Mononuclear cell (primary cell): ENCODE measurements around the gene AHDC1. TPM values are rescaled to one million over a fixed set of nuclear protein-coding genes. Genes with fewer than 3 reads are reported as not detected.

Experiments used
- H3K27me3 ChIP-seq: 2 replicates; pipeline ENCODE4 v1.6.0; 2011; ENCODE audit warnings: low read length, control low read depth; ENCODE audit not compliant: insufficient read depth
- H3K4me1 ChIP-seq: 2 replicates; pipeline ENCODE4 v1.5.1; 2011; ENCODE audit warnings: mild to moderate bottlenecking, low read length, control low read depth; ENCODE audit not compliant: insufficient read depth
- H3K4me3 ChIP-seq: 2 replicates; pipeline ENCODE4 v1.5.1; 2011; ENCODE audit warnings: mild to moderate bottlenecking, low read length, moderate library complexity
- H3K9me3 ChIP-seq: 2 replicates; pipeline ENCODE4 v1.5.1; 2011; ENCODE audit warnings: low read depth, mild to moderate bottlenecking, control low read depth, low read length
- total RNA-seq: library from RNA; depleted of rRNA; stranded (reverse); fragments of >200 nt; gene quantifications from one replicate; pipeline ENCODE4 v1.2.3, GENCODE V29; 2012

AHDC1 gene
- total RNA-seq, 1 donor = 3.3 TPM

DNA sequence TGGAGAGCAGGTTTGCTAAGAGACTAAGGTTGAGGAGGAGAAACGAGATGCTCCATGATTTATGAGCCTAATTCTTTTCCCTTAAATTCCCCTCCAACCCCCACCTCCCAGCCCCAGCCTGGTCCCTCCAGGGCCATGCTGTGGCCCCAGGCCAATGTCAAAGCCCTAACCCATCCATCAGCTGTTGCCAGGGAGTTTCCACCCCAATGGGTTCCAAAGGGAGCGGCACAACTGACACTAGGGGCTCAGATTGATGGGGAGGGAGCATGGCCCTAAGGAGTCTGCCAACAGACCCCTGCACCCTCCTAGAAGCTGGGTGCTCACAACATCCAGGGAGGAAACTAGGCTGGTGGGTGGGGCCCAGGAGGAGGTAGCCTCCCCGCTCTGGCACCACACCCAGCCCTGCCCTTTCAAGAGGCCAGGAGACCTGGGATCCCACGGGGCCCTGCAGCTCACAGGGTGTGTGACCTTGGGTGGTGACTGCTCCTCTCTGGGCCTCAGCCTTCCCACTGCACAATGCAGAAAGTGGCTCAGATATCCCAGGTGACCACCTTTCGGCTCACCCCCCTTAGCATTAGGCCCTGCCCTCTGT is 12.9 kb downstream of the AHDC1 start:
- Histone ChIP-seq H3K27me3 (no peaks in the 10 kb centered on the region), H3K4me1 (peaks cover 13% of the 10 kb centered on the region), H3K9me3 (no peaks in the 10 kb centered on the region), H3K4me3 (no peak overlapping the region)

DNA sequence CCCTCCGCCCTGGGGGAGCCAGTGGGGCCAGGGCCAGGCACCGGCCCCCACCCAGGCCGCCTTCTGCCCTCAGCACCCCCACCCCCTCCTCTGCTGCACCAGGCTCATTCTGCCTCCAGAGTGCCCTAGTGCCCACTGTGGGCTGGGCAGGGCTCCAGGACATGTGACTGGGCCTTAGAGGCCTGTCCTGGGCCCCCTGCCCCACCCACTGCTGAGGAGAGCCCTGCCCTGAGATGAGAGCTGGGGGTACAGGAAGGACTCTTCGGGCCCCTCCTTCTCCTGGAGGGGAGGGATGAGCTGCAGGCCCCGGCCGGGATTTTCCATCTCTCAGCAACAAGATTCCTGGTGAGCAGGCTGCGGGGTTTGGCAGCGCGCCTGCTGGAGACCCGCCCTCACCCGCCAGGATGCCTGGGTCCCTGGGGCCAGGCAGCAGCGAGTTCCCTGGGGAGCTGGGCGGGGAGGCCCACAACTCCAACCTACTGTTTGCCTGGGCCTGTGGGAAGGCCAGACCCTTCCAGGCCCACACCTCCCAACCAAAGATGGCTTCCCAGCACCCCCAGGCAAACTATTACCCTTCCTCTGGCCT is 14.0 kb downstream of the AHDC1 start:
- no peaks in the 10 kb centered on the region for H3K27me3 ChIP-seq
- H3K4me1 ChIP-seq = peaks cover 2% of the 10 kb centered on the region
- no peaks in the 10 kb centered on the region for H3K9me3 ChIP-seq
- H3K4me3 ChIP-seq = no peak overlapping the region

DNA sequence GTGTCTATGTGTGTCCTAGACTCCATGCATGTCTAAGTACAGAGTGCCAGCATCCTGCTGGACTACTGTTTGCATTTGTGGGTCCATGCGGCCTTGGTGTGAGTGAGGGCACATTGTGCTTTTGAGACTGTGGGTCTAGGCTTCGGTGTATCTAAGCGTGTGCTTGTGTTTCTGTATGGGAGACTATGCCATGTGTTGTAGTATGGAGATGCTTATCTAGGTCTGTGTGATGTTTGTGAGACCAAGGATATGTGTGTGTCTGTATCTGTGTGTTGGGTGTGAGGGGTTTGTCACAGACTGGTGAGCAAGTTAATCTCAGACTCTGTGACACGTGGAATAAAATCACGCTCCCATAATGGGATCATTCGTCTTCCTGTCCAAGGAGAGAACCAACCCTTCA is 14.5 kb downstream of the AHDC1 start:
- Histone ChIP-seq H3K4me3 (no peak overlapping the region), H3K4me1 (no peaks in the 10 kb centered on the region), H3K27me3 (no peaks in the 10 kb centered on the region), H3K9me3 (no peaks in the 10 kb centered on the region)

DNA sequence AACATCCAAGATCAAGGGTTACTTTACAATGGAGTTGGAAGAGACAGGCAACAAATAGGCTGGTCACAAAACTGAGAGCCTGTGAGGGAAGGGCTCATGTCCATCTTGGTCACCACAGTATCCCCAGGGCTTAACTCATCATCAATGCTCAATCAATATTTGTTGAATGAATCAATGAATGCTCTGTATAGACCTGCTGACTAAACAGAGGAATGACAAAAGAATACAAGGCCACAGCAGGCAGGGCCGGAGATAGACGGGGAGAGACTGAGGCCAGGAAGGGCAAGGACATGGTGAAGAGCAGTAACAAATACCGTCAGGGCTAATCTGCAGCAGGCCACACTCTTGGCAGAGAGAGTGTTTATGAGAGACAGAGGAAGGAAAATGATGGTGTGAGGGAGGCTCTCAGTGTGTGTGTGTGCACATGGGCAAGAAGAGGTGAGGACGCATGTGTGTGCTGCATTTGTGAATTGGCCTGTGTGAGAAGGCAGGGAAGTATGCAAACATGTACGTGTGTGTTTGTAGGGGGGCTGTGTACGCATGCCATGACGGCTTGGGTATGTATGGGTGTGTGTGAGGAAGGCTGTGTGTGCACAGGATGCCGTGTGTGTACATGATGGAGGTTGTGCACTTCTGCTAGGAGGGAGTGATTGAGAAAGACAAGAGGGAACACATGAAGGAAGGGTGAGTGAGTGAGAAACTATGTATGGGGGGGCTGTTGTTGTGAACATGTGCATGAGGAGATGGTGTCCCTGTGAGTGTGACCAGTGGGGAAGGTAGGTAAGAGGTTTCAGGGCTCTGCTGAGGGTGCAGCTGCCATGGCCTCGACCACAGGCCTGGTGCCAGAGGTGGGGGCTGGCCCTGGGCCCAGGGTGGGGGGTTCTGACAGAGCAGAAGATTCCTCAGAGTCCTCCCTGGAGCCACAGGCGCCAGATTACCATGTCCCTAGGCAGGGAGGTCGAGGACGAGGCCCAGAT is 15.4 kb downstream of the AHDC1 start:
- Histone ChIP-seq H3K27me3 (no peaks in the 10 kb centered on the region), H3K4me3 (no peak overlapping the region), H3K9me3 (no peaks in the 10 kb centered on the region), H3K4me1 (no peaks in the 10 kb centered on the region)

DNA sequence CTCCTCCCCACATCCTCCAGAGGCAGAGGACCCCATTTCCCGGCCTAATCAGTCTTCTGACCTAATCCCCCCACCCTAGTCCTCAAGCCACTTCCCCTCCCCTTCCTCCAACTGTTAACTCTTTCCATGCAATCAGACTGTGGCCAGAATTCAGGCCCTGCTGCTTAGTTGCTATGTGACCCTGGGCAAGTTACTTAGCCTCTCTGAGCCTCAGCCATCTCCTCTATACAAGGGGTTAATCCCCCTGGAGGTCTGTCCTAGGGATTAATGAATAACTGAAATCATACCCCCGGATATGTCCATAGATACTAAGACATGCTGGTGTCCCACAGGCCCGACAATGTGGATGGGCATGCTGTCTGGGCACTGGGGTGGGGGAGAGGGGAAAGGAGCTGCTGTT is 18.3 kb downstream of the AHDC1 start:
- no peaks in the 10 kb centered on the region for H3K4me1 ChIP-seq
- H3K4me3 ChIP-seq = no peak overlapping the region
- no peaks in the 10 kb centered on the region for H3K27me3 ChIP-seq
- no peaks in the 10 kb centered on the region for H3K9me3 ChIP-seq

DNA sequence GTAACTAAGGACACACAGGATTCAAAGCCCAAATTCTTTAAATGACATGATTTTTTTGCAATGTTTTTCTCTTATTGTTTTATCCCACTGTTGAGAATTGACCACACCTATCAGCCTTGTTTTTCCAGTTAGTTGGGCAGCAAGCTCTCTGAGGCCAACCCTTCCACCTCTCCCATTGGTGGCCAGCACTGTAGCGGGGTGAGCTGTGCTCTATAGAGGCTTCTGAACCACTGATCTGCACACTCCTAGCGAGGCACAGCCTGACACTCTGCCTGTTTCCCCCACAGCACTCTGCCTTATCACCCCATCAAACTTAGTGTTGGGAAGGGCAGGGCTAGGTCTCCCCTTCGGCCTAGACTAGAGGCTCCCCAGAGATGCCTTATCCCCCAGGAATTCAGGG is 19.5 kb downstream of the AHDC1 start:
- Histone ChIP-seq H3K27me3 (no peaks in the 10 kb centered on the region), H3K4me1 (no peaks in the 10 kb centered on the region), H3K9me3 (no peaks in the 10 kb centered on the region), H3K4me3 (no peak overlapping the region)

DNA sequence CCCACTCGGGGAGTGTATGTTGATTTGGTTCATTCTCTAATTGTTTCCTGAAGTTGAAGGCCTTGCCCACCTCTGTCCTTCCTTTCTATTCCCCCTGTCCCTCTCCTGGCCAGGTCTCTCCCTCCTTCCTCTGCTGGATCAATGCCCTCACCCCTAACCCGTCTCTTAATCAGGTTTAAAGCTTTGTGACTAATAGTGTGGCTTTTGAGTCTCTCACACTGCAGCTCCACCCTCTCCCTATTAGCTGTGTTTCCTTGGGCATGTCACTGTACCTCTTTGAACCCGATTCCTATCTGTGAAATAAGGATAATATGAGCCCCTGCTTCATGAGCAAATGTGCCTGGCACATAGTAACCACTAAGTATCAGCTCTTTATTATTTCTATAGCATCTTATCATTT is 20.5 kb downstream of the AHDC1 start:
- Histone ChIP-seq H3K4me1 (no peaks in the 10 kb centered on the region), H3K4me3 (no peak overlapping the region), H3K27me3 (no peaks in the 10 kb centered on the region), H3K9me3 (no peaks in the 10 kb centered on the region)

DNA sequence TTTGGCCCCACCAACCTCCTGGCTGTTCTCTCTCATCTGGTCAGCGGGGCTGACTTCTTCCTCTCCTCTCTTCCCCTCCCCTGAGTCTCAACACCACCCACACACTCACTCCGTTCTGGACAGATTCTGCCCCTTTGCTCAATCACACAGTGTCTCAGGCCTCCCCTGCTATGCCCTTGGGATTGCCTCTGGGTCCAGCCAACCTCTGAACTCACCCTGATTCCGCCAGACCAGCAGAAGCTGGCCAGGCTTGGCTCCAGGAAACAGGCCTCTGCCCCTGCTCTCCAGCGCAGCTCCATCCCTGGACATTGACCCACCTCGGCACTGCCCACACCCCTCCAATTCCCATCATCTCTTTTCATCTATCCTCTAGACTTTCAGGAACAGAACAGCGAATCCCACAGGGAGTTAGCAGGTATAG is 22.1 kb downstream of the AHDC1 start:
- no peak overlapping the region for H3K4me3 ChIP-seq
- no peaks in the 10 kb centered on the region for H3K27me3 ChIP-seq
- H3K4me1 ChIP-seq = peaks cover 6% of the 10 kb centered on the region
- H3K9me3 ChIP-seq = no peaks in the 10 kb centered on the region

DNA sequence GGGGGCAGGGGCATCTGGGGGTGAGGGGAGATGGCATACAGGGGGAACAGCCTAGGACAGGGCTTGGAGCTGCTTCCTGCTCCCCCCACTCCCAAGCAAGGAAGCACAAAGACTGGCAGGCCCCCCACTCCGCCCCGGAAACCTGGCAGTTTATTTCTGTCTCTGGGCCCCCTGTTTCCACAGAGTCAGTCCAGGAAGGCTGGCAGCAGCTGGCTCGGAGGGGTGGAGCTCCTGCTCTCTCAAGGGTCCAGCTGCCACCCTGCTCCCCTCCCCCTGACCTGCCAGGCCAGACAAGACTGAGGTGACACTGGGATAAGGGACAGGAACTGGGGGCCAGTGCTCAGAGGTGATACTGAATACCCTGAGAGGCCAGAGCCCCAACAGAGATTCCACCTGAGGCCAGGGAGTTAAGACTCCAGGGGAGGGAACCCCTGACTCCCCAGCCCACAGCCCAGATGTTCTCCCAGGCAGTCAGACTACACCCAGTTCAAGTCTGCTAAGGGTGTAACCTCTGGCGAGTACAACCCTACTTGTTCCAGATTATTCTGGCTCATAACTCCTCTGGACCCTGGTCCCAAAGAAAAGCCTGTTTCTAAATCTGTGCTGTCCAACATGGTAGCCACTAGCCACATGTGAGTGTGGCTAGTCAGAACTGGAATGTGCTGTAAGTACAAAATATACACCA is 26.3 kb downstream of the AHDC1 start:
- no peak overlapping the region for H3K4me3 ChIP-seq
- peaks cover 7% of the 10 kb centered on the region for H3K27me3 ChIP-seq
- H3K9me3 ChIP-seq = no peaks in the 10 kb centered on the region
- H3K4me1 ChIP-seq = peaks cover 22% of the 10 kb centered on the region

DNA sequence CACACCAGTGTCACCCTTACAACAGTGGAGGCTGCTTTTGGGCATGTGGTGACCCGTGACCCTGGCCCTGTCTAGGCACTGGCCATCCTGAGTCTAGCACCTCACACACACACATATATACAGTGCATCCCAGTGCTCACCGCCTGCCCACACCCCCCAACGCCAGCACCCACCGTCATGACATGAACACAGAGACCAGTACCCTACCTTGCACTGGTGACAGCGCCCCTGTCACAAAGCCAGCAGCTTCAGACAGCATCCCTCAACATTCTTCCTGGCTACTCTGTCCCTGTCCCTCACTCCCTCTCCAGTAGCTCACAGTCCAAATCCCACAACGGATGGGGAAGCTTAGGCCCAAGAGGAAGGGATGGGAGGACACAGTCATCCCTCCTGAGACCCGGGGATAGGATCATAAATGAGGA is 27.1 kb downstream of the AHDC1 start:
- no peak overlapping the region for H3K4me3 ChIP-seq
- H3K27me3 ChIP-seq = peaks cover 7% of the 10 kb centered on the region
- H3K4me1 ChIP-seq = peaks cover 22% of the 10 kb centered on the region
- H3K9me3 ChIP-seq = no peaks in the 10 kb centered on the region

DNA sequence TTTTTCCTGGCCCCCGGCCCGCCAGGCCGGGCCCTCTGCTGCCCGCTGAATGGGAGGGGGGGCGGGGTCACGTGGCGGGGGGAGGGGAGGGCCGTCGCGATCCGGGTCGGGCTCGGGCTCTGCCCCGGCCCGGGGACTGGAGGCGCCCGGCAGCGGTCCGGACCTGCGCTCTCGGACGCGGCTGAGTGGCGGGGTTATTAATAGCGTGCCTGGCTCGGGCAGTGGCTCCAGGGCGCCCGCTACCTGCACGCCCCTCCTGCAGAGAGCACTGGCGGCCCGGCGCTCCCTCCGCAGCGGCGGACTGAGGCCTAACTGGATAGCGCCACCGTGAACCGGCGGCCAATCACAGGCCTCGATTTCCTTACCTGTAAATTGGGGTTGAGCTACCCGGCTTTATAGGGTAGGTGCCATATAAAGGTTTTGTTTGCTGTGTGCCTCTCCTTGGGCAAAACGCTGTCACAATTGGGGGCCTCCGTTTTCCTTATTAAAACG is 28.1 kb downstream of the AHDC1 start:
- peaks cover 22% of the 10 kb centered on the region for H3K4me1 ChIP-seq
- no peaks in the 10 kb centered on the region for H3K9me3 ChIP-seq
- H3K4me3 ChIP-seq = no peak overlapping the region
- peaks cover 7% of the 10 kb centered on the region for H3K27me3 ChIP-seq

DNA sequence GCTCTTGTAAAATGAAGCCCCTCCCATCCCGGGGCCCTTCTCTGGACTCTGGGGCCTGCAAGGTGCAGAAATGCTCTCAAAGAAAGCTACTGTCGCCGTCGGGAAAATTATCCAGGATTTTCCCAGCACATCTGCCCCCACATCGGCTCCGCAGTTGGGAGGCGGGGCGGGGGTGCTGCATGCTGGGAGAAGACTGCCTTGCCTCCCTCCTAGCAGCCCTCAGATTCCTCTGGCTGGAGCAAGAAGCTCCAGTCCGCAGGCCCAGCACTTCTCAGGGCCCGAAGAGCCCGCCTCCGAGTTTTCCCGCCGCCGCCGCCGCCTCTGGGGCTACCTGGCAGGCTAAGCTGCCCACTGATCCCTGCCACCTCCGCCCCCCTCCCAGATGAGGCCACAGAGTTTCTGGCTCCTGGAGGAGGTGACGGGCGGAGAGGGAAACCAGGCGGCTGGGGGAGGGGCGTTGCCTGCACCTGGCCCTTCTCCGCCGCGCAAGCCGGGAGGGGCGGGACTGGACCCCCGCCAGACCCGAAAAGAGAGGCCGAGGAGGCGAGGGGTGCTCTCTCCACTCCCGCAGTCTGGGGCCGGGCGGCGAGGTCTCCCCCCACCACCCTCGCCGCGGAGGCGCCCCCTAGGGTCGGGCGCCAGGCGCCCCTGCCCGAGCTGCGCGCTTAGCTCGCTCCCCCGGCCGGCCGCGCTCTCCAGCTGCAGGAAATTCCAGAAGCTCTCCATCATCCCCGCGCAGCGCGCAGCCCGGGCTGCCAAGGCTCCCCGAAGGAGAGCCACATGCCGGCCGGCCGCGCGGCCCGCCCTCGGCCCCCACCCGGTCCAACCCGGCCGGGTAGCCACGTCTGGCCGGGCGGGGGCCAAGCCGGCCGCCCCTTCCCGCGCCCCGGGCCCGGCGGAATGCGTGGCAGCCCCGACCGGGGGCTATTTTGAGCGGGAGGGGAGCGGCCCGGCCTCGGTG is 28.8 kb downstream of the AHDC1 start:
- Histone ChIP-seq H3K27me3 (peaks cover 7% of the 10 kb centered on the region), H3K4me1 (peaks cover 22% of the 10 kb centered on the region), H3K4me3 (no peak overlapping the region), H3K9me3 (no peaks in the 10 kb centered on the region)

DNA sequence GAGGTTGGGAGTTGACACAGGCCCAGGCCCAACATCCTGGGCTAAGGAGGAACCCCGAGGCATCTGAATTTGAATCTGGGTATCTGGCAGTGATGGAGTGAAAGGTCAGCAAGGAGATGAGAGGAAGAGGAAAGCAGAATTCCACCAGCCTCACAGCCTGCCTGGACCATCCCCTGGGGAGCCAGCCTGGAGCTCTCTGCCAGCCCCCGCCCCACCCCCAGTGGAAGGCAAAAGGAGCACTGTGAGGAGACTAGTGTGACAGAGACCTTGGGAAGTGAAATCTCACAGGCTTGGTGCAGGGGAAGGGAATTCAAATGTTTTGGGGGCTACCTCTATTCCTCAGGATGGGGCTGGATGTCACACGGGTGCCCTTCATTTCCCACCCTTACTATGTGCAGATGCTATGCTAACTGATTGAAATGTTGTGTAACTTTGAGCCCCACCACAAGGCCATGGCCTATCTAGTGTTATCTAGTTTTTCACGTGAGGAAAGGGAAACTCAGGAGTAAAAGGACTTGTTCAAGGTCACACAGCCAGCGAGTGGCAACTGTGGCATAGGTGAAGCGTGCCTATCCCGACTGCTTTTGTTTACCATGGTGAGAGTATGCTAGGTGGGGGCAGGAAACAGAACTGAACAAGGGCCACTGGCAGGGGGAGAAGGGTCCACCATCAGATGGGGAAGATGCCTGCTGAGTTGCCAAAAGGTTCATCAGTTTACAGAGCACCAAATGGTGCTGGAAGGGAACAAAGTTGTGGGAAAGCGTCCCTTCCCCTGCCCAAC is 29.8 kb downstream of the AHDC1 start:
- H3K4me3 ChIP-seq = no peak overlapping the region
- H3K27me3 ChIP-seq = peaks cover 7% of the 10 kb centered on the region
- no peaks in the 10 kb centered on the region for H3K9me3 ChIP-seq
- peaks cover 24% of the 10 kb centered on the region for H3K4me1 ChIP-seq
